Omental fat pad (tissue), 4 donors: ENCODE data around the gene ARHGEF37. TPM values are rescaled to one million over a fixed set of nuclear protein-coding genes. Genes with fewer than 3 reads are reported as not detected.
"Not testable (repeated sequence)": the region's sequence is repeated elsewhere in the genome, so short reads cannot be mapped to it uniquely, and the experiment has no call there.

ENCODE experiments used
- ATAC-seq: fragments of 150-250 bp; one replicate; pipeline ENCODE4 v1.9.1; 2016; ENCODE audit warnings: mild to moderate bottlenecking, moderate library complexity; ENCODE audit not compliant: low FRiP score
- DNase-seq: peaks from one replicate; pipeline ENCODE4 v3.0.0-alpha.2; 2019; ENCODE audit warnings: low spot score
- CTCF ChIP-seq, 3 donors: fragments of 450-650 bp; IDR thresholded peaks; one replicate each; pipeline ENCODE4 v1.5.1; 2016 to 2017; ENCODE audit warnings: antibody characterized with exemption in 3 of 3, mild to moderate bottlenecking in 3 of 3, moderate library complexity in 2 of 3
- total RNA-seq, 4 donors: library from RNA; depleted of rRNA; stranded (reverse); fragments of >200 nt; gene quantifications; one replicate each; pipeline ENCODE4 v1.1.0, GENCODE V29; 2016

Gene ARHGEF37
- total RNA-seq: 1 to 10 TPM; 3.1 to 8.5 (median 4.6) TPM

- DNase-seq (peak; percentile 57), ATAC-seq (peak; percentile 81)
- TF ChIP-seq CTCF (IDR thresholded peaks at IDR 0.05): no peak
Observed at GRCh38 chr5:149581192-149581861, at the start of gene ARHGEF37. ARHGEF37 (plus strand) TSS chr5:149581498; CDS start chr5:149597770, 16,272 bp downstream.

GRCh38 chr5:149532413-149532812 lies 48.9 kb upstream of the ARHGEF37 start:
- no peak for TF ChIP-seq CTCF (IDR thresholded peaks at IDR 0.05)

GRCh38 chr5:149535787-149536186 lies 45.5 kb upstream of the ARHGEF37 start:
- ATAC-seq, DNase-seq: not testable (repeated sequence)

More at GRCh38 chr5:149532413-149532812, 48.9 kb upstream of the ARHGEF37 start:
- ATAC-seq (no peak), DNase-seq (no peak)

- no peak for ATAC-seq
- no peak for DNase-seq
- TF ChIP-seq CTCF (IDR thresholded peaks at IDR 0.05): no peak
Observed at GRCh38 chr5:149537374-149537975, 43.8 kb upstream of the ARHGEF37 start.

- no peak for ATAC-seq
- TF ChIP-seq CTCF (IDR thresholded peaks at IDR 0.05): no peak
- DNase-seq: no peak
Observed at GRCh38 chr5:149540089-149540488, 41.2 kb upstream of the ARHGEF37 start.

- ATAC-seq: no peak
- TF ChIP-seq CTCF (IDR thresholded peaks at IDR 0.05): no peak
- no peak for DNase-seq
Observed at GRCh38 chr5:149541893-149542292, 39.4 kb upstream of the ARHGEF37 start.

GRCh38 chr5:149543361-149544027 lies 37.8 kb upstream of the ARHGEF37 start:
- no peak for TF ChIP-seq CTCF (IDR thresholded peaks at IDR 0.05)
- DNase-seq: no peak
- peak; percentile 33 for ATAC-seq
